GOT3 (cell line): ENCODE measurements around the gene PAGR1.
"Not testable (repeated sequence)": the region's sequence is repeated elsewhere in the genome, so short reads cannot be mapped to it uniquely, and the experiment has no call there.

ENCODE experiments used
- DNase-seq: peaks from one replicate; lab custom pipeline; 2025; ENCODE audit warnings: mixed read lengths; lab: John Stamatoyannopoulos, UW

The PAGR1 gene

GRCh38 chr16:29812754-29813643 lies 3.0 kb upstream of the PAGR1 start:
- no peak for DNase-seq

GRCh38 chr16:29813644-29814562 lies 2.0 kb upstream of the PAGR1 start:
- no peak for DNase-seq

- DNase-seq, result no peak
Measured at GRCh38 chr16:29814592-29814991, 1.4 kb upstream of the PAGR1 start.

GRCh38 chr16:29815032-29815721 lies 775 bp upstream of the PAGR1 start:
- DNase-seq, result no peak

GRCh38 chr16:29816694-29817441 lies 916 bp downstream of the PAGR1 start:
- no peak for DNase-seq

GRCh38 chr16:29818082-29818481 lies 2.1 kb downstream of the PAGR1 start:
- DNase-seq, result no peak

GRCh38 chr16:29819506-29819905 lies 3.6 kb downstream of the PAGR1 start:
- DNase-seq, result no peak

GRCh38 chr16:29820271-29820701 lies 4.3 kb downstream of the PAGR1 start, which contains the start of gene MVP:
Gene MVP, plus strand, starts transcription at chr16:29820462. Its CDS starts 10,088 bp downstream, at chr16:29830550.
- DNase-seq, result no peak

GRCh38 chr16:29820730-29821642 lies 5.0 kb downstream of the PAGR1 start:
- DNase-seq, result no peak

- DNase-seq, result no peak
Measured at GRCh38 chr16:29821643-29822115, 5.7 kb downstream of the PAGR1 start.

- DNase-seq, result no peak
Measured at GRCh38 chr16:29824589-29825144, 8.7 kb downstream of the PAGR1 start.

GRCh38 chr16:29825145-29826044 lies 9.4 kb downstream of the PAGR1 start:
- DNase-seq, result no peak

GRCh38 chr16:29826342-29826695 lies 10.4 kb downstream of the PAGR1 start:
- DNase-seq, result no peak

- DNase-seq, result no peak
Measured at GRCh38 chr16:29830774-29831173, 14.8 kb downstream of the PAGR1 start.

GRCh38 chr16:29831490-29831889 lies 15.5 kb downstream of the PAGR1 start:
- no peak for DNase-seq

GRCh38 chr16:29833219-29833618 lies 17.3 kb downstream of the PAGR1 start:
- not testable (repeated sequence) for DNase-seq

- no peak for DNase-seq
Measured at GRCh38 chr16:29834079-29834478, 18.1 kb downstream of the PAGR1 start.

GRCh38 chr16:29835926-29836325 lies 20.0 kb downstream of the PAGR1 start:
- DNase-seq, result no peak

- no peak for DNase-seq
Measured at GRCh38 chr16:29836623-29837022, 20.7 kb downstream of the PAGR1 start.
